ENCODE results near the gene VAV2. TPM values are rescaled to one million over a fixed set of nuclear protein-coding genes. Genes with fewer than 3 reads are reported as not detected.

Gene VAV2
- total RNA-seq, 1 experiment from 2014 or later = 30.7 TPM

- peaks cover 2% of the 10 kb centered on the region for H3K9me3 Mint-ChIP-seq (ENCODE audit: low read depth, unreplicated experiment)
- intact Hi-C loops (cut with micrococcal nuclease; ENCODE audit: unreplicated experiment) = no loop called here
- no peak for DNase-seq
- H3K36me3 Mint-ChIP-seq (ENCODE audit: insufficient read depth, unreplicated experiment) = peaks cover 21% of the 10 kb centered on the region
- no peak overlapping the region for H3K4me3 Mint-ChIP-seq (ENCODE audit: low read depth, unreplicated experiment)
- TF ChIP-seq CTCF (IDR thresholded peaks at IDR 0.05; ENCODE audit: unreplicated experiment) = no peak
- H3K4me1 Mint-ChIP-seq (ENCODE audit: low read depth, unreplicated experiment) = no peaks in the 10 kb centered on the region
- no peak overlapping the region for H3K27ac Mint-ChIP-seq (ENCODE audit: unreplicated experiment)
- BruUV-seq (replicated peaks) = no TSS peak
- CTCF ChIA-PET = no interaction called here
- no peaks in the 10 kb centered on the region for H3K27me3 Mint-ChIP-seq (ENCODE audit: unreplicated experiment)
Measured at GRCh38 chr9:133770076-133770777, 221.9 kb downstream of the VAV2 start.

GRCh38 chr9:133769511-133770075 lies 222.5 kb downstream of the VAV2 start:
- peaks cover 21% of the 10 kb centered on the region for H3K36me3 Mint-ChIP-seq (ENCODE audit: insufficient read depth, unreplicated experiment)
- intact Hi-C loops (cut with micrococcal nuclease; ENCODE audit: unreplicated experiment) = no loop called here
- no peaks in the 10 kb centered on the region for H3K4me1 Mint-ChIP-seq (ENCODE audit: low read depth, unreplicated experiment)

GRCh38 chr9:133768859-133769510 lies 223.1 kb downstream of the VAV2 start:
- Mint-ChIP-seq H3K36me3 (ENCODE audit: insufficient read depth, unreplicated experiment) (peaks cover 21% of the 10 kb centered on the region), H3K9me3 (ENCODE audit: low read depth, unreplicated experiment) (peaks cover 2% of the 10 kb centered on the region), H3K27ac (ENCODE audit: unreplicated experiment) (no peak overlapping the region), H3K27me3 (ENCODE audit: unreplicated experiment) (no peaks in the 10 kb centered on the region), H3K4me1 (ENCODE audit: low read depth, unreplicated experiment) (no peaks in the 10 kb centered on the region), H3K4me3 (ENCODE audit: low read depth, unreplicated experiment) (no peak overlapping the region)
- CTCF ChIA-PET = no interaction called here
- no peak for DNase-seq
- intact Hi-C loops (cut with micrococcal nuclease; ENCODE audit: unreplicated experiment) = no loop called here
- TF ChIP-seq CTCF (IDR thresholded peaks at IDR 0.05; ENCODE audit: unreplicated experiment) = no peak
- no TSS peak for BruUV-seq (replicated peaks)

More at GRCh38 chr9:133769511-133770075, 222.5 kb downstream of the VAV2 start:
- Mint-ChIP-seq H3K9me3 (ENCODE audit: low read depth, unreplicated experiment) (peaks cover 2% of the 10 kb centered on the region), H3K4me3 (ENCODE audit: low read depth, unreplicated experiment) (no peak overlapping the region), H3K27me3 (ENCODE audit: unreplicated experiment) (no peaks in the 10 kb centered on the region), H3K27ac (ENCODE audit: unreplicated experiment) (no peak overlapping the region)
- TF ChIP-seq CTCF (IDR thresholded peaks at IDR 0.05; ENCODE audit: unreplicated experiment) = no peak
- CTCF ChIA-PET = no interaction called here
- no peak for DNase-seq
- no TSS peak for BruUV-seq (replicated peaks)

- CTCF ChIA-PET = no interaction called here
- BruUV-seq (replicated peaks) = no TSS peak
- Mint-ChIP-seq H3K36me3 (ENCODE audit: insufficient read depth, unreplicated experiment) (peaks cover 21% of the 10 kb centered on the region), H3K9me3 (ENCODE audit: low read depth, unreplicated experiment) (peaks cover 2% of the 10 kb centered on the region), H3K27ac (ENCODE audit: unreplicated experiment) (no peak overlapping the region), H3K4me3 (ENCODE audit: low read depth, unreplicated experiment) (no peak overlapping the region), H3K4me1 (ENCODE audit: low read depth, unreplicated experiment) (no peaks in the 10 kb centered on the region), H3K27me3 (ENCODE audit: unreplicated experiment) (no peaks in the 10 kb centered on the region)
- no peak for DNase-seq
- no peak for TF ChIP-seq CTCF (IDR thresholded peaks at IDR 0.05; ENCODE audit: unreplicated experiment)
- intact Hi-C loops (cut with micrococcal nuclease; ENCODE audit: unreplicated experiment) = no loop called here
Measured at GRCh38 chr9:133768371-133768858, 223.7 kb downstream of the VAV2 start.

All from Calu3 (cell line).